Thymus (tissue), 11 donors: ENCODE measurements around the gene KRTAP10-3. TPM values are rescaled to one million over a fixed set of nuclear protein-coding genes. Genes with fewer than 3 reads are reported as not detected.
A peak's percentile ranks its signal among the peaks of the same experiment; 100 is the strongest.

Source experiments
- DNase-seq, 9 donors: peaks; one replicate each; pipeline ENCODE4 v3.0.0-alpha.2; 2013; ENCODE audit warnings: low spot score in 9 of 9, low read depth in 6 of 9, missing footprints in 1 of 9
- H3K27ac ChIP-seq, 2 donors: one replicate each; pipeline ENCODE4 v1.5.1; 2013; ENCODE audit warnings: control low read depth in 1 of 2, low read depth in 1 of 2, low read length in 1 of 2, mild to moderate bottlenecking in 1 of 2, moderate library complexity in 1 of 2
- H3K27me3 ChIP-seq, 2 donors: one replicate each; pipeline ENCODE4 v1.5.1; 2013; ENCODE audit warnings: low read length in 1 of 2; ENCODE audit not compliant: control insufficient read depth in 2 of 2, insufficient read depth in 1 of 2
- H3K36me3 ChIP-seq, 2 donors: one replicate each; pipeline ENCODE4 v1.5.1; 2013; ENCODE audit warnings: low read length in 1 of 2, mild to moderate bottlenecking in 1 of 2, moderate library complexity in 1 of 2; ENCODE audit not compliant: control insufficient read depth in 2 of 2, insufficient read depth in 2 of 2
- H3K4me1 ChIP-seq, 2 donors: one replicate each; pipeline ENCODE4 v1.5.1; 2013; ENCODE audit warnings: low read length in 2 of 2; ENCODE audit not compliant: control insufficient read depth in 2 of 2, insufficient read depth in 2 of 2
- H3K4me3 ChIP-seq, 2 donors: one replicate each; pipeline ENCODE4 v1.5.1; 2013; ENCODE audit warnings: low read length in 2 of 2, control low read depth in 1 of 2, mild to moderate bottlenecking in 1 of 2
- H3K9me3 ChIP-seq, 2 donors: one replicate each; pipeline ENCODE4 v1.5.1; 2013; ENCODE audit warnings: low read length in 1 of 2, mild to moderate bottlenecking in 1 of 2; ENCODE audit not compliant: control insufficient read depth in 2 of 2, insufficient read depth in 1 of 2
- WGBS: extraction: QIAGEN DNeasy Blood & Tissue Kit; methylation state at CpG from one replicate; pipeline ENCODE4 v1.1.7; 2013; 5-methylcytosine and 5-hydroxymethylcytosine counted together
- polyA plus RNA-seq: library from polyadenylated mRNA; stranded (reverse); fragments of 200-250 nt; gene quantifications from one replicate; pipeline ENCODE4 v1.2.3, GENCODE V29; 2013
- total RNA-seq: library from RNA; stranded (reverse); fragments of 120-200 nt; gene quantifications from one replicate; pipeline ENCODE4 v1.2.4, GENCODE V29; 2013
- donor health status: healthy.

Gene KRTAP10-3
- total and polyA plus RNA-seq, 2 donors: not detected

- Histone ChIP-seq H3K4me1 (peaks cover 0 to 3% of the 10 kb centered on the region in 2 donors), H3K27ac (no peak overlapping the region), H3K9me3 (no peaks in the 10 kb centered on the region), H3K27me3 (peaks cover 0 to 7% of the 10 kb centered on the region in 2 donors), H3K4me3 (no peak overlapping the region), H3K36me3 (no peaks in the 10 kb centered on the region)
- no peak for DNase-seq
- 96% methylated on average over 8 of the region's 8 CpGs for WGBS
Observed at GRCh38 chr21:44511938-44512275, 46.7 kb downstream of the KRTAP10-3 start.

GRCh38 chr21:44511219-44511937 is 47.2 kb downstream of the KRTAP10-3 start:
- H3K27ac ChIP-seq: no peak overlapping the region
- DNase-seq: no peak
- WGBS: 96% methylated on average over 11 of the region's 11 CpGs
- no peaks in the 10 kb centered on the region for H3K36me3 ChIP-seq
- H3K27me3 ChIP-seq: peaks cover 0 to 8% of the 10 kb centered on the region in 2 donors
- H3K4me3 ChIP-seq: no peak overlapping the region
- no peaks in the 10 kb centered on the region for H3K9me3 ChIP-seq
- peaks cover 0 to 3% of the 10 kb centered on the region in 2 donors for H3K4me1 ChIP-seq

- Histone ChIP-seq H3K4me1 (peaks cover 0 to 3% of the 10 kb centered on the region in 2 donors), H3K36me3 (no peaks in the 10 kb centered on the region), H3K4me3 (no peak overlapping the region), H3K27ac (no peak overlapping the region), H3K27me3 (peaks cover 0 to 10% of the 10 kb centered on the region in 2 donors), H3K9me3 (no peaks in the 10 kb centered on the region)
- DNase-seq: peak in 8 of 9 donors; percentile 13 to 69 (median 53)
- WGBS: 6% methylated on average over 36 of the region's 36 CpGs
Observed at GRCh38 chr21:44510508-44511218, 47.9 kb downstream of the KRTAP10-3 start.

- peaks cover 0 to 3% of the 10 kb centered on the region in 2 donors for H3K4me1 ChIP-seq
- peaks cover 0 to 10% of the 10 kb centered on the region in 2 donors for H3K27me3 ChIP-seq
- no peak overlapping the region for H3K27ac ChIP-seq
- no peaks in the 10 kb centered on the region for H3K36me3 ChIP-seq
- H3K4me3 ChIP-seq: no peak overlapping the region
- no peaks in the 10 kb centered on the region for H3K9me3 ChIP-seq
- 66% methylated on average over 18 of the region's 18 CpGs for WGBS
- DNase-seq: no peak
Observed at GRCh38 chr21:44510109-44510507, 48.5 kb downstream of the KRTAP10-3 start.

GRCh38 chr21:44509539-44509938 is 49.1 kb downstream of the KRTAP10-3 start:
- H3K27ac ChIP-seq: no peak overlapping the region
- H3K27me3 ChIP-seq: peaks cover 0 to 10% of the 10 kb centered on the region in 2 donors
- H3K9me3 ChIP-seq: no peaks in the 10 kb centered on the region
- 87% methylated on average over 12 of the region's 12 CpGs for WGBS
- peaks cover 0 to 3% of the 10 kb centered on the region in 2 donors for H3K4me1 ChIP-seq
- H3K4me3 ChIP-seq: no peak overlapping the region
- DNase-seq: no peak
- no peaks in the 10 kb centered on the region for H3K36me3 ChIP-seq

- Histone ChIP-seq H3K36me3 (no peaks in the 10 kb centered on the region), H3K4me1 (peaks cover 0 to 3% of the 10 kb centered on the region in 2 donors), H3K4me3 (no peak overlapping the region), H3K9me3 (no peaks in the 10 kb centered on the region), H3K27ac (no peak overlapping the region), H3K27me3 (peaks cover 1 to 14% of the 10 kb centered on the region in 2 donors)
- 93% methylated on average over 30 of the region's 30 CpGs for WGBS
- no peak for DNase-seq
Observed at GRCh38 chr21:44508711-44509445, 49.7 kb downstream of the KRTAP10-3 start.

- Histone ChIP-seq H3K36me3 (no peaks in the 10 kb centered on the region), H3K4me3 (no peak overlapping the region), H3K4me1 (peaks cover 0 to 3% of the 10 kb centered on the region in 2 donors), H3K27me3 (peaks cover 3 to 19% of the 10 kb centered on the region in 2 donors), H3K9me3 (no peaks in the 10 kb centered on the region), H3K27ac (no peak overlapping the region)
- WGBS: 96% methylated on average over 9 of the region's 9 CpGs
- DNase-seq: no peak
Observed at GRCh38 chr21:44508426-44508710, 50.2 kb downstream of the KRTAP10-3 start.
